Measurements from ENCODE around the gene NPB.
A peak's percentile ranks its signal among the peaks of the same experiment; 100 is the strongest.

NPB gene

DNA sequence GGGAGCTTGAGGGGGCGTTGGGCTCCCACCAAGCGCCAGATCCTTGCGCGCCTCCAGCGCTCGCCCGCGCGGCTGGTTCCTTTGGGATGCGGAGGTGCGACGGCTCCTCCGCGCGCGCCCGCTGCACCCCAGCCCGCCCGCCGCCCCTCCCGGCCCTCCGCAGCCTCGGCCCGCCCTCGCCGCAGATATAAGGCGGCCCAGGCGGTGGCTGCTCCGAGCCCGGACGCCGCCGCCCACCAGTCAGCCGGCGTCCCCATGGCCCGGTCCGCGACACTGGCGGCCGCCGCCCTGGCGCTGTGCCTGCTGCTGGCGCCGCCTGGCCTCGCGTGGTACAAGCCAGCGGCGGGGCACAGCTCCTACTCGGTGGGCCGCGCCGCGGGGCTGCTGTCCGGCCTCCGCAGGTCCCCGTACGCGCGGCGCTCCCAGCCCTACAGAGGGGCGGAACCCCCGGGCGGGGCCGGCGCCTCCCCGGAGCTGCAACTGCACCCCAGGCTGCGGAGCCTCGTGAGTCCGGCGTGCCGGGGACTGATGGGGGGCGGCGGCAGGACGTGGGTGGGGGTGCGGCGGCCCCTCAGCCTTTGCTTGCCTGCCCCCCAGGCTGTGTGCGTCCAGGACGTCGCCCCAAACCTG, at the start of gene NPB:
TSS of gene NPB (plus strand) at position 216 of the 630 bp plus-strand sequence. CDS start at position 256, 40 bp downstream.
- DNase-seq, result no peak

DNA sequence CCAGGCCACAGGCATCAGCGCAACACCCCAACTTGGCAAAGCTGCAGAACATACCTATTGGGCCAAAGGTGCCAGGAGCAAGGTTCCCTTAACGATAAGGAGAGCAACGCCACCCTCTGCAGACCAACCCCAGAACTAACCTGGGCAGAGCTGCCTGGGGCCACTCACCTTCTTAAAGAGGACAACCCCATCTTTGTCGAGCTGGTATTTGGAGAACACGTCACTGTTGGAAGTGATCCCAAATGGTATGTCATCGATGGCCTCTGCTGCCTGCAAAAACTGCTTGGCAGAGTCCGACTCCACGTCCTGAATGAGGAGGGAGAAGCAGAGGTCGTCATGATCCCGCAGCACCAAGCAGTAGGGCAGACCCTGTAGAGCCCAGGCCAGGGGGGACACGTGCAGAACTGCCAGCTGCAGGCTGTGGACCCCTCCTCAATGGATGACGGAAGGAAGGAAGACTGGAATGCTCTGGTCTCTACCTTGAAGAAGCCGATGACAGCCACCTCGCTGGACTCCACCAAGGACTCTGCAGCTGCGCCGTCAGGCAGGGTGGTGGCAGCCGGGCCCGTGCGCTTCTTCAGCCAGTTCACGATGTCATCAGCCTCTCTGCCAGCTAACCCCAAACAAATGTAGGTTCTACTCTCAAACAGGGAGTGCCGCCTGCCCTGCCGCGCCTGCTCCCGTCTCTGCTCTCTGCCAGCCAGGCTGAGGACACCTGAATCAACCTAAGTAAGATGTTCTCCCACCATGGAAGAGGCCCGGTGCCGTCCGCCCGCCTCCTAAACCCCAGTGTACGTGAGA, 46.9 kb upstream of the NPB start:
- no peak for DNase-seq

- no peak for DNase-seq
Measured at GRCh38 chr17:81858170-81858966, 43.7 kb upstream of the NPB start.

- no peak for DNase-seq
Measured at GRCh38 chr17:81858967-81859905, 42.8 kb upstream of the NPB start.

GRCh38 chr17:81859906-81860755, 41.9 kb upstream of the NPB start, which contains the start of gene P4HB:
TSS of gene P4HB (minus strand) at chr17:81860535. CDS start at chr17:81860471, 64 bp downstream.
- DNase-seq, result peak; percentile 95

DNA sequence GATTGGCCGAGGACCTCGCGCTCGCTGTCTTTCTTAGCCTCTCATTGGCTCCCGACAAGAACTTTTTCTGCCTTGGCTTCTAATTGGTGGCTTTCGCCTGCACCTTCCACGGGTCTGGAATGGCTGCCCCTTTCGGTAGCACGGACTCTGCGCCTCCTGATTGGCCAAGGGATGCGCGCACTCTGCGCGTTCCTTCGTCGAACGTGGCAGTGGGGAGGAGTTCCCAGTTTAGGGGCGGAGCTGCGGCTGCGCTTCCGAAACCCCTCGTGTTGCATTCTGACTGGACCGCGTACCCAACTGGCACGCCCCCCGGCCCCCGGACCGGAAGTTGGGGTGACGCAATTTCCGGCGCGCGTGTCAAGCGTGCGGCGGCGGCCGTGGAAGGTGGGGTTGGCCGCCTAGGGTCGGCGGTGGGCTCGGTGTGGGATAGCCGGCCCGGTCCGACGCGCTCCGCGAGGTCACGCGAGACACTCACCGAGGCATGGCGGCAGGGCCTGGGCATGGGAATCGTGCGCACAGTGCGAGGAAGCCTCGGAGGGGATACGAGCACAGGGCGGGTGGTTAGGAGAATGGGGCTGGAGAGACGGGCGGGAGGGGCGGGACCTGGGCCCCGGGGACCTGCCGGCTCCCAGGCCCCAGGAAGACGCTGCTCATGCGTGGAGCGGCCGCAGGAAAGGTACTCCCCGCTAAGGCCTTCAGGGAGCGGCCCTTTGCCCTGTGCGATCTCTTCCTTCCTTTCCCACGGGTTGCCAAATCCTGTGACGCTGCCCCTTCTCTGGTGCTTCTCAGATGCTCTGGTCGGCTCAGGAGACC, 41.1 kb upstream of the NPB start:
- DNase-seq, result peak; percentile 99

GRCh38 chr17:81863123-81863675, 38.8 kb upstream of the NPB start:
- no peak for DNase-seq

GRCh38 chr17:81863833-81864768, 37.9 kb upstream of the NPB start:
- no peak for DNase-seq

DNA sequence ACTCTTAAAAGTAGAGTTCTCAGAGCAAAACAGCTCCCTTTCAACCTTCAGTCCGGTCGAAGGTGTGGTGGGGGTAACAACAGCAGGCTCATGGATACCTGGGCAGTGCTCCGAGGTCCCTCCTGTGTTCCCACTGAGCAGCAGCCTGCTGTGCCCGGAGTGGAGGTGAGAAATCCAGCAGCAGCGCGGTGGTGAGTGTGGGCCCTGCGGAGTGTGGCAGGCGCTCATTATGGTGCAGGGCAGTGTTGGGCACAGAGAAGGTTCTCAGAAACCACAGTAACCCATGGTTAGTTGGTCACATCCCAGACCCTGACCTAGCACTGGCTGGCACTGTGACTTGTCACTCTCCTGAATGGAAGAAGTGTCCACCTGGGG, 36.7 kb upstream of the NPB start:
- DNase-seq, result no peak

DNA sequence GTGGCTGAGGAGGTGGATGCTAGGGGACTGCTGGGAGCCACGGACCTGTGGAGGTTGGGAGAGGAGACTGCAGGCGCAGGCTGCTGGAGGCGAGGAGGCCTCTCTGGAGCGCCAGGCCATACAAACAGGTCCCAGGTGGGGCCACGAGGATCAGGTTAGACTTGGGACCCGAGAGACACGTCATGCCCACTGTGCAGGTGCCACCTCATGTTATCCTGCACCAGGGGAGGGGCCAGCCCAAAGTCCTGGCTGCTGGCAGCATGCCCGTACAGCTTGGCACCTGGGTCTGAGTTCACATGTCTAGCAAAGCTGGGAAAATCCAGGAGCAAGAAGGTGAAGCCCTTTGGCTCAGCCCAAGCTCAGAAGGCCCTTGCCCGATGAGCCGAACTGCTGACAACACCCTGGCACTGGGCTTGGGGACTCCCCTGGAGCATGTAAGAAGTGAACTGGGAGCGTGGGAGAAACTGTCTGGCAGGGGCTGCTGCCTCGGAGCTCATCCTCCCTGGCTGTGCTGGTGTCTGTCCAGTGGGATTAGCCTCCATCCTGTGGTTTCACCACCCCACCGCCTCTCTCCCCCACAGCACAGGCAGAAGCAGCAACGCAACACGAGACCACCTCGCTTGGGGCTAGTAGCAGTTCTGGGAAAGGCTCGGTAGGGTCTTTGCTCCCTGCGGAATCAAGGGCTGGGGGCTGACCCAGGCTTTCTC, 36.2 kb upstream of the NPB start:
- DNase-seq, result no peak

DNA sequence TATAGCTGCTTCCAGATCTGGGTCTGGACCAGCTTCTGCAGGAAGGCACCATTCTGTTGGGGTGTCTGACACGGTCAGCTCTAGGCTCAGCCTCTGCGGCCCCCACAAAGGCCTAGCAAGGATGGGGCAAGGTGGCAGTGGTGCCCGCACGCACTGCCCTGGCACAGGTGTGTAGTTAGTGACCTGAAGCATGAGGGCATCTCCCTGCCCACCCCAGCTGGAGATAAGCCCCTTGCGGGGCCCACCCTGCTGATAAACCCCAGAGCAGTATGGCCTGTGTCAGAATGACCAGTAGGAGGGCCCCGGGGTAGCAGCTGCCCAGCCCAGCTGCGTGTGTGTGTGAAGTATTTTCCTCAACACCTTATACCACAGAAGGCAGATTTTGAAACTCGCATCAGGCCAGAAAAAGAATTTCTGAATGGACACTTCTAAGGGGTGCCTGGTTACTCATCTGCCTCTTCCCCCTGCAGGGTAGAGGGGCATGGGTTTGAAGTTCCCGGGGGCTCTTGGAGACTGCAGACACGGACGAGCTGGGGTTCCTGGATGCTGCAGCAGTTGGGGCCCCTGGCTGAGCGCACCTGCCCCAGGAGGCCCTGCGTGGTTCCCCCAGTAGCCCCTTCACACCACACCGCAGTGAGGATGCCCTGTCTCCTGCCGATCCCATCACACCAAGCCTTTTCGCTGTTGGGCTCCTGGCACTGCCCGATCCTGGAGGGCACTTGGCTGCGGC, 35.4 kb upstream of the NPB start:
- peak; percentile 35 for DNase-seq

- peak; percentile 20 for DNase-seq
Measured at GRCh38 chr17:81867170-81867990, 34.7 kb upstream of the NPB start.

DNA sequence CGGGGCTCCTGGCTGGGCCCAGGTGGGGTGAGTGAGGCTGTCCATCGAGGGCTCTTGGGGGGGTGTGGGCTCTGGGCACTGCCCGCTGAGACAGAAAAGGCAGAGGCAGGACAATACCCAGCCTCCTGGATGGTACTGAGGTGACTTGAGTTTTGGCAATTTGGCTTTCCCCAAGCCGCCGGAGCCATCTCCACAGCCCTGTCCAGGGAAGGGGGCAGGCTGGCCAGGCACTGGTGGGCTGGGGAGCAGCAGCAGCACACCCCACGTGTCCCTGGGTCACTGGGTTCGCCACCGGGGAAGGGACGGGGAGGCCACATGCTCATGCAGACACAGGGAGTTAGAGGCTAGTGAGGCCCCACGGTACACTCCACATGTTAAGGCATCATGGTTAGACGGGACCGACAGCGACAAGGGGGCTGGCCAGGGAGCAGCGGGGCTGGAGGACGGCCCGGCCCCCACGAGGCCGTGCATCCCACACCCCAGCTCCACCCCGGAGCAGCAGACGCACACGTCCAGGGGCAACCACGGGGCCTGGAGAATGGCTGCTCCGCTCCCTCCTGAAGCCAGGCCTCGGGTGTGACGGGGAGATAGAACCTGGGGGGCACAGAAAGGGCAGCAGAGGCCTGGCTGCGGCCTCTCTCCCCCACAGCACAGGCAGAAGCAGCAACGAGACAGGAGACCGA, 33.9 kb upstream of the NPB start:
- DNase-seq, result no peak

- peak; percentile 15 for DNase-seq
Measured at GRCh38 chr17:81868674-81869220, 33.3 kb upstream of the NPB start.

DNA sequence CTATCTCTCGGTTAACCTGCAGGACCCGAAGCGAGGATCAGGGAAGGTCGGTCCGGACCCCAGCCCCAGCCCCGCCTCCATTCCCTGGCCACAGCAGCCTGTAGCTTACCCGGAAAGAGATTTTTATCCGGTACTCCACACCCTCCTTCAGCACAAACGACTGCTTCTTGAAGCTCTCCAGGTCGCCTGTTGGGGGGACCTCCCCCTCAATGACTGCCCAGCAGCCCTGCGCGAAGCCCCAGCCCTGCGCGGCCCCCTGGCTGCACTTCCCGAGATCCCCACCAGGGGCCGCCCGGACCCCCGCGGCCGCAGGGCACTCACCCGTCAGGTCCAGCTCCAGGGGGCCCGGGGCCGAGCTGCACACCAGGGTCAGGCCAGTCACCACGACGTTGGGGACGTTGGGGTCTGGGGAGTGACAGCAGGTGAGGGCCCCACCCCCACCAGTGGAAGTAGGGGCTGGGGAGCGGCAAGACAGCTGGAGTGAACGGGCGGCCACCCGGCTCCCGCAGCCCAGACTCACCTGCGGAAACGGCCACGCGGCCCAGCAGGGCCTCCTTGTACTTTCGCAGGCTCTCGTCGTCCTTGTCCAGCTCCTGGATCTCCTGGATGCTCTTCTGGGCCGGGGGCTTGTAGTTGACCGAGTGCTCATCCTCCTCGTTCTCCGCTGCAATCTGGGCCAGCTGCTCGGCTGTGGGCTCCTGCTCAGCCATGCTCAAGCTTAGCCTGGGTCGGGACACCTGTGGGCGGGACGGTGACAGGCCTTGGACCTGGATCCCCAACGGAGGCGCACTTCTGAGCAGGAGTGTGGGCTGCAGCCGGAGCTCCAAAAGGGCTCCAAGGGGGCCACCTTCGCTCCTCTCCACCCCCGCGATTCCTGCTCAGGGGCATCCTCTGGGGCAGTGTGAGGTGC, 32.6 kb upstream of the NPB start:
- peak; percentile 53 for DNase-seq
